ENCODE data around the gene NOP56. TPM values are rescaled to one million over a fixed set of nuclear protein-coding genes. Genes with fewer than 3 reads are reported as not detected.

The NOP56 gene
- total and polyA plus RNA-seq, 2 of the 8 experiments (the other 6 are each of a cell fraction or from before 2014, with no cell fraction given): 391 to 677 TPM

DNA sequence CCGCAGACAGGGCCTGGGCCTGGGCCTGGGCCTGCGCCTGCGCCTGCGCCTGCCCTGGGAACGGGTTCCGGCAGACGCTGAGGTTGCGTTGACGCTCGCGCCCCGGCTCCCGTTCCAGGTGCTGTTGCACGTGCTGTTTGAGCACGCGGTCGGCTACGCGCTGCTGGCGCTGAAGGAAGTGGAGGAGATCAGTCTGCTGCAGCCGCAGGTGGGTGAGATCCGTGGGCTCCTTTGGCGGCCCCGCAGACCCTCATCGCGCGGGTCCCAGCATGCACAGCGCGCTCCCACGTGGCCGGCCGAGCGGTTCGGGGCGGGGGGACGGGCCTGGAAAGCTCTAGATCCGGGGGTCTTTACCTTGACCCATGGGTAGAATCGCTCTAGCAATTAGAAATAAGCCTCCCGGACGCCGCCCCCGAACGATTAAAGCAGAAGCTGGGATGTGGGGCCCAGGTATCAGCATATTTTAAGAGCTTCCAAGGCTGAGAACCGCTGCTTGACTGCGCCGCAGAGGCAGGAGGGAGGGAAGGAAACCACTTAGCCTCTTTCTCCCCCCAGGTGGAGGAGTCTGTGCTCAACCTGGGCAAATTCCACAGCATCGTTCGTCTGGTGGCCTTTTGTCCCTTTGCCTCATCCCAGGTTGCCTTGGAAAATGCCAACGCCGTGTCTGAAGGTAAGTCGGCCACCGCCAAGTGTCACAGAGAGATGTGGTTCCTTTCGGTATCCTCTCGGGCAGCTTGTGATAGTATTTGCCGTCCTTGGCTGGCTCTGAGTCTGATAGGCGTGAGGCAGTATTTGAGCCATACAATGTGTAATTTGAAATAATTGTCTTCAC, 508 bp downstream of the NOP56 start (continued):
- TF ChIP-seq RNF2 (IDR thresholded peaks at IDR 0.05; ENCODE audit: borderline replicate concordance, low read depth, low read length, missing control alignments, poor library complexity, severe bottlenecking) (no peak), TAF7 (optimal IDR thresholded peaks at IDR 0.05; ENCODE audit: borderline replicate concordance, low read depth, low read length) (no peak)
- TF ChIP-seq, protein P1, sequence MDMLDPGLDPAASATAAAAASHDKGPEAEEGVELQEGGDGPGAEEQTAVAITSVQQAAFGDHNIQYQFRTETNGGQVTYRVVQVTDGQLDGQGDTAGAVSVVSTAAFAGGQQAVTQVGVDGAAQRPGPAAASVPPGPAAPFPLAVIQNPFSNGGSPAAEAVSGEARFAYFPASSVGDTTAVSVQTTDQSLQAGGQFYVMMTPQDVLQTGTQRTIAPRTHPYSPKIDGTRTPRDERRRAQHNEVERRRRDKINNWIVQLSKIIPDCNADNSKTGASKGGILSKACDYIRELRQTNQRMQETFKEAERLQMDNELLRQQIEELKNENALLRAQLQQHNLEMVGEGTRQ (IDR thresholded peaks at IDR 0.05; ENCODE audit: low read length): peak; percentile 23; the same call in 1 of the 2 replicates
